ENCODE results near the gene GPR15LG.

The GPR15LG gene

GRCh38 chr10:84227810-84228209, 54.2 kb downstream of the GPR15LG start:
- FAIRE-seq = no peak
- TF ChIP-seq TAF1 (IDR thresholded peaks at IDR 0.05; ENCODE audit: borderline replicate concordance, low read depth, low read length) = no peak
- no peak for TF ChIP-seq POLR2A (IDR thresholded peaks at IDR 0.05; ENCODE audit: low read depth, low read length)
- no peak for TF ChIP-seq POLR2AphosphoS5 (IDR thresholded peaks at IDR 0.05; ENCODE audit: low read depth, low read length)
- no peak for DNase-seq (ENCODE audit: insufficient read length)

- TF ChIP-seq POLR2AphosphoS5 (IDR thresholded peaks at IDR 0.05; ENCODE audit: low read depth, low read length) (no peak), TAF1 (IDR thresholded peaks at IDR 0.05; ENCODE audit: borderline replicate concordance, low read depth, low read length) (no peak), POLR2A (IDR thresholded peaks at IDR 0.05; ENCODE audit: low read depth, low read length) (no peak)
- no peak for FAIRE-seq
- no peak for DNase-seq (ENCODE audit: insufficient read length)
Observed at GRCh38 chr10:84230359-84230758, 56.8 kb downstream of the GPR15LG start.

- DNase-seq (ENCODE audit: insufficient read length) (no peak), FAIRE-seq (no peak)
- no peak for TF ChIP-seq POLR2AphosphoS5 (IDR thresholded peaks at IDR 0.05; ENCODE audit: low read depth, low read length)
- TF ChIP-seq TAF1 (IDR thresholded peaks at IDR 0.05; ENCODE audit: borderline replicate concordance, low read depth, low read length) = no peak
- no peak for TF ChIP-seq POLR2A (IDR thresholded peaks at IDR 0.05; ENCODE audit: low read depth, low read length)
Observed at GRCh38 chr10:84232376-84232775, 58.8 kb downstream of the GPR15LG start.

GRCh38 chr10:84233940-84234339, 60.3 kb downstream of the GPR15LG start:
- TF ChIP-seq POLR2A (IDR thresholded peaks at IDR 0.05; ENCODE audit: low read depth, low read length) = no peak
- no peak for TF ChIP-seq POLR2AphosphoS5 (IDR thresholded peaks at IDR 0.05; ENCODE audit: low read depth, low read length)
- no peak for TF ChIP-seq TAF1 (IDR thresholded peaks at IDR 0.05; ENCODE audit: borderline replicate concordance, low read depth, low read length)
- FAIRE-seq = no peak
- no peak for DNase-seq (ENCODE audit: insufficient read length)

- TF ChIP-seq POLR2A (IDR thresholded peaks at IDR 0.05; ENCODE audit: low read depth, low read length) (no peak), POLR2AphosphoS5 (IDR thresholded peaks at IDR 0.05; ENCODE audit: low read depth, low read length) (no peak), TAF1 (IDR thresholded peaks at IDR 0.05; ENCODE audit: borderline replicate concordance, low read depth, low read length) (no peak)
- FAIRE-seq = no peak
- DNase-seq (ENCODE audit: insufficient read length) = no peak
Observed at GRCh38 chr10:84234479-84234878, 60.9 kb downstream of the GPR15LG start.

All from GM12892 (cell line).